ENCODE data around the gene PLCH1.

DNA sequence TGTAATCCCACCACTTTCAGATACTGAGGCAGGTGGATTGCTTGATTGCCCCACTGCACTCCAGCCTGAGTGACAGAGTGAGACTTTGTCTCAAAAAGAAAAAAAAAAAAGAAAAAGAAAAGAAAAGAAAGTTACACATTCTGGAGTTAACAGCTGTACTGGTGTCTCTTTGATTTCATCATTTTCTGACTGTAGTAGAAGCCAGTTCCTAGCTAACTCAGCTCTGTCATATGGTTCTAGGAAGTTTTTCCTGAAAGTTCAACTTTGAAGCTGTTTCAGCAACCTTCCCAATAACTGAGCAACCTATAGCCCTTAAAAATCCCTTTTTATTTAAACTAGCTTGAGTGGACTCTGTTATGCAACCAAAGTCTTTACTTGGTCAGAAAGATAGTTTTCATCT lies 346.8 kb downstream of the PLCH1 start:
- TF ChIP-seq, protein P1, sequence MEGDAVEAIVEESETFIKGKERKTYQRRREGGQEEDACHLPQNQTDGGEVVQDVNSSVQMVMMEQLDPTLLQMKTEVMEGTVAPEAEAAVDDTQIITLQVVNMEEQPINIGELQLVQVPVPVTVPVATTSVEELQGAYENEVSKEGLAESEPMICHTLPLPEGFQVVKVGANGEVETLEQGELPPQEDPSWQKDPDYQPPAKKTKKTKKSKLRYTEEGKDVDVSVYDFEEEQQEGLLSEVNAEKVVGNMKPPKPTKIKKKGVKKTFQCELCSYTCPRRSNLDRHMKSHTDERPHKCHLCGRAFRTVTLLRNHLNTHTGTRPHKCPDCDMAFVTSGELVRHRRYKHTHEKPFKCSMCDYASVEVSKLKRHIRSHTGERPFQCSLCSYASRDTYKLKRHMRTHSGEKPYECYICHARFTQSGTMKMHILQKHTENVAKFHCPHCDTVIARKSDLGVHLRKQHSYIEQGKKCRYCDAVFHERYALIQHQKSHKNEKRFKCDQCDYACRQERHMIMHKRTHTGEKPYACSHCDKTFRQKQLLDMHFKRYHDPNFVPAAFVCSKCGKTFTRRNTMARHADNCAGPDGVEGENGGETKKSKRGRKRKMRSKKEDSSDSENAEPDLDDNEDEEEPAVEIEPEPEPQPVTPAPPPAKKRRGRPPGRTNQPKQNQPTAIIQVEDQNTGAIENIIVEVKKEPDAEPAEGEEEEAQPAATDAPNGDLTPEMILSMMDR (IDR thresholded peaks at IDR 0.05), result no peak
- TF ChIP-seq POLR2A (IDR thresholded peaks at IDR 0.05) (no peak), EP300 (IDR thresholded peaks at IDR 0.05) (no peak)

Measured in ovary (tissue), 3 donors.